RKO (cell line): Measurements from ENCODE around the gene POLE.

ENCODE experiments used
- DNase-seq: peaks from one replicate; pipeline ENCODE4 v3.0.0-alpha.2; 2016; ENCODE audit warnings: low spot score

The POLE gene

DNA sequence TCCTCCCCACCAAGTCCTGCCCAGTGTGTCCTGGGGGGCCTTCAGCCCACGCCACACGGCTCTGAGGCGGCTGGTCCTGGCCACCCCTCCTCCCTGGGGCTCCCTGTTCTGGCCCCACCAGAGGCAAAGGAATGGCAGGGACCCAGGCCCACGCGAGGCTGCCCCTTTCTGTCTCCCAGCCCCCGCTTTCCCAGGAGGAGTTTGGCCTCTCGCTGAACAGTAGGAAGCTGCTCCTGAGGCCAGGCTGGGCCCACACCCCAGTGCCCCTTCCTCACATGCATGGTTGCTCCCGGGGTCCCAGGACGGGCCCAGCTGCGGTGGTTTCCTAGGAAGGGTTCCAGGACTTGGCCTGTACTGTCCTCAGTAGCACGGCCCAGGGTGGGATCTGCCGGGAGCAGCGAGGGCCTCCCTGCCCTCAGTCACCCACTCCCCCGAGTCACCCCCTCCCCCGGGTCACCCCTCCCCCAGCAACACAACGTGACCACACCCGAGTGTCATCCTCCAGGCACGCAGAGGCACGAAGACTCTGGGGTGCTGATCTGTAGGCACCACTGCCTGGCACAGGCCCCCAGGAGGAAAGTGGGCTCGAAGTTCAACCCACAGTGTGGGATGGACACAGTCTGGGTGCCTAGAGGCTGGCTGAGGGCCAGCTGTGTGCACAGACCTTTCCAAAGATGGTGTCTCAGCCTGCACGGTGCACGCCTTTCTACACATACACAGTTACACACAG is 109.8 kb downstream of the POLE start:
- DNase-seq: no peak

- no peak for DNase-seq
Measured at GRCh38 chr12:132576701-132577100, 110.4 kb downstream of the POLE start.

DNA sequence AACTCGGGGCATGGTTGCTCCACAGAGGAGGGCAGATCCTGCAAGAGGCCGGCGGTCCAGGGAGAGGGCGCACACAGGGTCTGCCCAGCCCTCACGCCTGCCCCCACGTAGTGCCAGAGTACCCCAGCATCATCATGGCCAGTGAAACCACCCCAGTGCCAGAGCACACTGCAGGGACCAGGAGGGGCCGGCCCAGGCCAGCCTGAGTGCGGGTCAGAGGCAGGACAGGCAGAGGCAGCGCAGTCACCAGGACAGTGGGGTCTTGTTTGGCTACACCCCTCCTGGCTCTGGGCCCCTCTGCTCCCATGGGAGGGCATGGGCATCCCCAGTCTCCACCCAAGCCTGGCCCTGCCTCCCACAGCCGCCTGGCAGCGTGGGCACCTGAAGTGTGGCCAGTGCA is 111.5 kb downstream of the POLE start:
- no peak for DNase-seq

DNA sequence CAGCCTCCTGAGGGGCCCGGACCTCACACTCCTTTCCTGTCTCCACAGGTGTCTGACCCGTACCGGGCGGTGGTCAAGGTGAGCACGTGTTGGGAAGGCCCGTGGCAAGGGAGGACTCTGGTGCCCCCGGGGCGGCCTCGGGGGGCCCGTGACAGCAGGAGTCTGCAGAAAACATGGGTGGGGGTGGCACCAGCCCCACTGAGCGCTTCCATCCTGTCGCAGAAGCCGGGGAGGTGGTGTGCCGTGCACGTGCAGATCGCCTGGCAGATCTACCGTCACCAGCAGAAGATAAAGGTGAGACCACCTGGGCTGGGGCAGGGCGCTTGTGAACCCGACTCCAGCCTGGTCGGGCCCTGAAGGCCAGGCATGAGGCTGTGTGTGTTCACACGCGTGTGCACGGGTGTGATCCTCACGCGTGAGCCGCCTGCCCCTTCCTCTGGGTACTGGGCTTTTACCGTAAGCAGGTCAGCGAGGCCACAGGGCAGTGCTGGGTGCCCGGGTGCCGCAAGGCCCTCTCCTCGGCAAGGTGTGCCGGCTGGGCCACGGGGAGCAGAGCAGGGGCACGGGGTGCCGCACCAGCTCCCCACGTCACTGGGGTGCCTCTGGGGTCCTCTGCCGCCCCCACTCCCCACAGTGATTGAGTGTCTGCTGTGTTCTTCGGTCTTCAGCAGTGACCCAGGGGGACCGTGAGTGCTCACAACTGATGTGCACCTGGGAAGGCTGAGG is 112.7 kb downstream of the POLE start:
- DNase-seq: no peak
